ENCODE results near the gene VAC14.

The VAC14 gene

DNA sequence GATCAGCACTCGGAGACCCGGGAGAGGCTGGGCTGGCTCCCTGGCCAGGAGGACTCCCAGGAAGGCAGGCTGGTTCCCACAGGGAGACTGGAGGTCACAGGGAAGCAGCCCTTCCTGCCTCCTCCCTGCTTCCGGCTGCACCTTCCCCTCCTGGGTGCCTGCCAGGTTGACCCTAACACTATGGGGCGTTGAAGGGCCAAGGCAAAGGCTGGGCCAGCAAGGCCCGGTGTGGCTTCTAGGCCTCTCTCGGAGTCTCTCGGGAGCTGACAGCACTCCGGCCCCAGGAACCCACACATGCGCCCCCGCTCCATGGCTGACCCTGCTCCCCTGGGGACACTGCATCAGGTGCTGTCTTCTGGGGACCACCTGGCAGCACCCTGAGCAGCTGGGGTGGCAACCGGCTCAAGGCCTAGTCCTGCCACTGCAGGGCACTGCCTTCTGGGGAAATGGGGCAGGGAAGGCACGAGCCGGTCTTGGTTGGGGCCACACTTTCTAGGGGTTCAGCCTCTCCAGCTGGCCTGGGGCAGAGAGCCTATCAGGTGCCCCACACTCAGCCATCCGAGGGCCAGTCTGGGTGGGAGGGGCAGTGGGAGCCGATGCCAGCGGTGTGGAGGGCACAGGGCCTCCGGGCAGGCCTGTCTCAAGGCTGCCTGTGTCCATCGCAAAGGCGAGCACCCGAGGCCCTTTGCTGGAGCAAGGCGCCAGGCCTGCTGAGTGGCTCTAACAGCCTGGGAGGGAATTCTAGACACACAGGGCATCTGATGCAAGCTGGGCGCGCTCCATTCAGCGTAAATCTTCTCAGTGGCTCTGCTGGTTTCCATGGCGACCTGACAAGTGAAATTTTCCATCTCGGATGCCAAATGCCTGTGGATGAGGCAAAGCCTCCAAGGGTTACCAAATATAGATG is 109.5 kb downstream of the VAC14 start:
- DNase-seq, result no peak

GRCh38 chr16:70689970-70690891 is 110.7 kb downstream of the VAC14 start:
- no peak for DNase-seq

DNA sequence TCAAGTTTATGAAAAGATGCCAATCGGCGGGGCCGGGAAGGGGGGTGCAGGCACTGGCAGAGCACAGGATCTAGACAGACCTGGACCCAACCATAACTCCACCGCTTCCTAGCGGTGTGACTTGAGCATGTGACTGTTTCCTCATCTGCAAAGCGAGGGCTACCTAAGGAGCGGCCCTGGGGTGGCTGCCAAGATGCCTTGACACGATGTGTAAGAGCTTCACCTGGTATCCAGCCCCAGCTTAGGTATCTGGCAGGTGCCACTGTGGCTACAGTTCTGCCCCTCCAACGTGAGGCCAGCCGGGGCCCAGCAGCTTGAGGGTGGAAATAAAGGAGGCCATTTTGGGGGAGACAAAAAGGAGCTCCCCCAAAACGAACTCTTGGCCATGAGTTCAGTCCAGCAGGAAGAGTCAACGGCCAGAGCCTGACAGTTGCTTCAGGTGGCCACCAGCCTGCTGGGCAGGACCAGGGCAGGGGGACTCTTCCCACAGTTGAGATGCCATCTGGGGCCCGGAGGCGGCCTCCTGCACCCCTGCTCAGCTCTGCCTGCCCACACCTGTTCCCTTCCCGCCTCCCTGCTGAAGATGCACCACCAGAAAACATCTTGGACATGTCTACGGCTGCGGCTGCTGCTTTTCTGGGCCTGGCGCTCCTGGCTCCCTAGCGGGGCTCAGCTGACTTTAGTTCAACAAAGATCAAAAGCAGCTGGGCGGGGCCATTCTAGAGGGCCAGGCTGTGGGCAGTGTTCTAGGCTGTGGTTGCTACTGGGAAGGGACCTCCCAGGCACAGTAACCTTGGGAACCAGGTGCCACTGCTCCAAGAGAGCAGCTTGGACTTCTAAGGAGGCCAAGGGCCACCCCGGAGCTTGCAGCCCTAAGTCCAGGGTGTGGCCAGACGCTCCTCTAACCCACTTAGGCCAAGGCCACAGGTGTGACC is 111.7 kb downstream of the VAC14 start:
- no peak for DNase-seq

GRCh38 chr16:70688246-70688742 is 112.7 kb downstream of the VAC14 start:
- no peak for DNase-seq

- no peak for DNase-seq
Observed at GRCh38 chr16:70687671-70688245, 113.2 kb downstream of the VAC14 start.

DNA sequence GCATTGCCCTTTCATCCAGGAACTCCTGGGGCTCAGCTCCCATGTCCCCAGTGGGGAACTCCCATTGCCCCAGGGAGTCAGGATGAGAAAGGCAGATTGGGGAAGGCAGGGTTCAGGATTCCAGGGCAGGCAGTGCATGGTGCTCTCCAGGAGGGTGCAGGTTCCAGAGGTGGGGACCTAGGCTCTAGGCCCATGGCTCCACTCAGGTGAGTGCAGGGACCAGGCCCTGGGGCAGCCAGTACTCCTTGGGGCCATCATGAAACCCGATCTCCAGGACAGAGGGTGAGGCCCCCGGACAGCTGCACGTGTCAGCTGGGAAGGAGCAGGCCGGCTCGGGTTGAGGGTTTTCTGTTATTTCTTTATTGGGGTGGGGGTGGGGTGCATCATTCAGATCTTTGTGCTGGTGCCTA is 113.9 kb downstream of the VAC14 start:
- no peak for DNase-seq

- no peak for DNase-seq
Observed at GRCh38 chr16:70686376-70687101, 114.4 kb downstream of the VAC14 start.

- peak; percentile 27 to 75 (median 43) for DNase-seq
Observed at GRCh38 chr16:70685938-70686375, 115.0 kb downstream of the VAC14 start, which contains the start of gene MTSS2. TSS of gene MTSS2 (minus strand) at chr16:70686053. CDS start at chr16:70685791, 262 bp downstream.

- peak in 3 of 4 experiments; percentile 12 to 65 (median 45) for DNase-seq
Observed at GRCh38 chr16:70685061-70685937, 115.7 kb downstream of the VAC14 start.

DNA sequence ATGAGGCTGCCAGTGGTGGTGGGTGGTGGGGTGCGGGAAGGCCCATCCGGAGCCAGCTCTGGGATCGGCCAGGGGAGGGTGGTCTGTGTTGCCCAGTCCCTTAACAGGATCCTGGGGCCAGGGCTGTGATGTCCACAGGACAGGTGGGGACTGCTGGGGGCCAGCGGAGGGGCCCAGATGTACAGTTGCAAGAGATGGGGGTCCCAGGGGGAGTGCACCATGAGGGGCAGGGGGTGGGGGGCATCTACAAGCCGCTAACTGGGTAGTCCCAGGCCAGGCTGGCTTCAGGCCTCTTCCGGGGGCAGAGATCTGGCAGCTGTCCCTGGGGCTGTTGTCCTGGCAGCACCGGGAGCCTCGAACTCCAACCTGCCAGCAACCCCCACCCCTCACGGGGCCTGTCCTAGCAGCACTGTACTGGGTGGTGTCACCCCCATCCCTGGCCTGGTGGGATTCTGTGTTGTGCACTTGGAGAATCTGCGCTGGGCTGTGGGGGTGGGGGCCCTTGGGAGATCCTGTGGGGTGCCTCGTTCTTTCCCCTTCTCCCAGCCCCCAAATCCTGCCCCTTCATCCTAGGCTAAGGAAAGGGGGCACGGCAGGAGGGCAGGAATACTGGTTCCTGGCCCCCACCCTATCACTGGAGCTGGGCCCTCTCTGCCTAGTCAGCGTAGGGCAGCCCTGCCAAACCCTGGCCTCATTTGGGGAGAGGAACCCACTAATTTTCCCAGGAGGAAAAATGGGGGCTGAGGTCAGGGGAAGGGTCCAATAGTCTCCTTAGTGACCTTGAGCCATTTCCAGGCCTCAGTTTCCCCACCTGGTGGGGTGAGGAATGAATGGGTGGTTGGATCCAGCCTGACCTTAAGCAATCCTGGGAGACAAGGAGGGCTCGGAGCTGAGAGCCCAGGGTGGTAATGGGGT is 116.6 kb downstream of the VAC14 start:
- DNase-seq, result no peak

GRCh38 chr16:70683146-70683944 is 117.6 kb downstream of the VAC14 start:
- no peak for DNase-seq

- DNase-seq, result no peak
Observed at GRCh38 chr16:70682239-70683145, 118.5 kb downstream of the VAC14 start.

DNA sequence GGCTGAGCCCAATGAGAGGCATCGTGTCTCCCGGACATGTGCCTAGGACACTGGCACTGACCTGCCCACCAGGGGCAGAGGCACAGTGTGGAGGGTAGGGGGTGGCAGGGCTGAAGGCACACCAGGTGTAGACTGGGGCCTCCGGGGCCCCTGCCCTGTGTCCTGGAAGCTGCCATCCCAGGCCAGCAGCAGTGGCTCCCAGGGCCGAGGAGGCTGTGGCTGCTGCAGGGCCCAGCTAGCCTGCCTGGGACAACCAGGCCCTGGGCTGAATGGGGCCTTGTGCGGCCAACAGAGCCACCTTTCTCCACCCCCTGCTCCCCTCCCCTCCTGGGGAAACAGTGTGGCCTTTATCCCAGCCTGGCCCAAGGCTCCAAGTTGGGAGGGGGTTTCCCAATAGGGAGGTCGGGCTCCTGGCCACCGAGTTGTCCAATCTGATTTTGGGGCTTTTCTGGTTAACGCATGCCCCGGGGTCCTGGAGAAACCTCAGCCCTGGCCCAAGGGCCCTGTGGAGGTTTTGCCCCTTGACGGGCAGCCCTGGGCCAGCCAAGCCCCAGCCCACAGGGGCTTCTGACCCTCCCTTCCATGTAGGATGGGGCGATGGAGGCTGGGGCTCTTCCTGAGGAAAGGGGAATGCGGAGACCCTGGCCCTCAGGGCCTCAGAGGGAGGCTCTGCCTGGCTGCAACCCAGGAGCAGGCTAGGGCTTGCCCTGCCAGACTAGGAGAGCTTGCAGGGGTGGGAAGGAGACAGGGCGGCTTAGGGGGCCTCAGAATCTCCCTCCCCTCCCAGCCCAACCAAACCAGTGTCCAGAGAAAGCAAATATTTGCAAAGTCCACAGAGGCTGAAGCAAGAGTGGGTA is 119.3 kb downstream of the VAC14 start:
- DNase-seq, result no peak

GRCh38 chr16:70680495-70681381 is 120.2 kb downstream of the VAC14 start:
- DNase-seq, result no peak
